Fibroblast of pulmonary artery (primary cell): ENCODE results near the gene STIL.
"Not testable (repeated sequence)": the region's sequence is repeated elsewhere in the genome, so short reads cannot be mapped to it uniquely, and the experiment has no call there.

Experiments used
- DNase-seq: peaks from one replicate; pipeline ENCODE4 v3.0.0-alpha.2; 2010; ENCODE audit warnings: low read depth
- H3K4me3 ChIP-seq: replicated peaks from 2 replicates; pipeline ENCODE4 v1.5.1; 2011; ENCODE audit warnings: low read depth, mild to moderate bottlenecking, control low read depth, low read length, moderate library complexity
- CTCF ChIP-seq: IDR thresholded peaks from 2 replicates; pipeline ENCODE4 v1.5.1; 2011; ENCODE audit warnings: mild to moderate bottlenecking, control low read depth, low read length, inconsistent platforms; ENCODE audit errors: missing control alignments

The STIL gene

DNA sequence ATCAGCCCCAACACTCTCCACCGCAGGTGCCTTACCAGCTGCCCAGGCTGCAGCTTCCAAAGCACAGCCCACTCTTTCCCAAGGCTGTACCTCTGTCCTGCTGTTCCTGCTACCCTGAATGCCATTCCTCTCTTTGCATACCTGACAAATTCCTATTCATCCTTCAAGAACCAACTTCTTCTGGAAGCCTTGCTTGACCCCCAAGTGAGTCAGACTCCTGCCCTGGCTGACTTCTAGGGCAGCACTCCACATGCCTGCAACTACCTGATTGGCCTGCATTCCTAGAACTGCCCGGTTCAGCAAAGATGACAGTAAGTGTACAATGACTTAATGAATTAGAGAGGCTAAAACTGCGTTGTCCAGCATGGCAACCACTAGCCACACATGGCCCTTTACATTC lies 103.3 kb downstream of the STIL start:
- TF ChIP-seq CTCF: no peak
- no peak overlapping the region for H3K4me3 ChIP-seq
- no peak for DNase-seq

- H3K4me3 ChIP-seq: no peak overlapping the region
- TF ChIP-seq CTCF: no peak
- no peak for DNase-seq
Measured at GRCh38 chr1:47209725-47210325, 104.1 kb downstream of the STIL start.

DNA sequence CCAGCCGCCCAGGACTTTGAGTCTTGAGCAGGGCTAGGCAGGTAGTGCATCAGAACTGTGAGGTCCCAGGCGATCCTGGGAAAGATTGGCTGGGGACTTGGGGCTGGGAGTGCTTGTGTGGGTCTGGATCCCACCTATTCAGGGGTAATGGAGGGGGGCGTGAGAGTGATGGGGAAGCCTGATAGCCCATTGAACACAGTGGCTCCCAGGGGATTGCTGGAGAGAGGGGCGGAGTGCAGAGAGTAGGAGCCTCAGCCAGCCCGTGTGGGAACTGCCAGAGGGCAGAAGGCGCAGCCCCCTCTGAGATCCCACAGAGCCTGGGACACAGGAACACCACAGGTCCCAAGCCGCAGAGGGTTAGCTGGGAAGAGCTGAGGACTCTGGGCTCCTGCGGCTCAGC lies 104.9 kb downstream of the STIL start:
- H3K4me3 ChIP-seq: no peak overlapping the region
- DNase-seq: no peak
- TF ChIP-seq CTCF: no peak

- no peak for TF ChIP-seq CTCF
- DNase-seq: no peak
- H3K4me3 ChIP-seq: no peak overlapping the region
Measured at GRCh38 chr1:47208374-47208850, 105.5 kb downstream of the STIL start.

DNA sequence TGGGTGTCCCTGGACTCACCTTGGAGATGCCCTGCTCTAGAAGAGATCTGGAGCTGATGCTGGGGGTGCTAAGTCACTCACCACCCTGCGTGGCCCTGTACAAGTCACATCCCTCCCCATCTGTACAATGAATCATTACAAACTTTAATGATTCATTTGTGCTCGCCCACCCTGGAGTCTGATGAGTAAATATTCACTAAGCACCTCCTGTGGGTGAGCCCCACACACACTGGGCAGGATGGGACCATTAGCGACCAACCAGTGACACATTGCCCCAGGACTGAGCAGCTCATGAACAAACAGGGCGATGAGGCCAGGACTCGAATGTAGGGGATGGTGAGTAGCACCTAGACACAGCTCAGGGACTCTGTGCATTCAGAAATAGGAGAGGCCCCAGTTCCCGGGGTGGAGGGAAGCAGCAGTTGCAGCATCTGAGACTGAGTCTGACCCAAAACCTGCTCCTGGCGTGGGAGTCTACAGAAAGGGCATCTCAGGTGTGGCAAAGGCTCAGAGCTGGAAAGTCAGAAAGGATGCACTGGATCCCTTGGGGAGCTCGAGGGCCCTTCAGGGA lies 106.1 kb downstream of the STIL start:
- no peak for DNase-seq
- no peak overlapping the region for H3K4me3 ChIP-seq
- no peak for TF ChIP-seq CTCF

DNA sequence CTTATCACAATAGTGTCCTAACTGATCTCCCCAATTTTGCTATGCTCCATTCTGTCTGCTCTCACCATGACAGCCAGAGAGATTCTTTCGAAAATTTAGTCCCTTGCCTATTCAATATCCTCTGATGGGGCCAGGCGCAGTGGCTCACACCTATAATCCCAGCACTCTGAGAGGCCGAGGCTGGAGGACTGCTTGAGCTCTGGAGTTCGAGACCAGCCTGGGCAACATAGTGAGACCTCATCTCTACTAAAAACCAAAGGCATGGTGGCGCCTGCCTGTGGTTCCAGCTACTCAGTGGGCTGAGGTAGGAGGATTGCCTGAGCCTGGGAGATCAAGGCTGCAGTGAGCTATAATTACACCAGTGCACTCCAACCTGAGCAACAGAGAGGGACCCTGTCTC lies 108.0 kb downstream of the STIL start:
- TF ChIP-seq CTCF: no peak
- no peak for DNase-seq
- H3K4me3 ChIP-seq: no peak overlapping the region

- DNase-seq, H3K4me3 ChIP-seq: not testable (repeated sequence)
Measured at GRCh38 chr1:47203504-47203903, 110.4 kb downstream of the STIL start.
